H1 (cell line): Measurements from ENCODE around the gene TAAR1. TPM values are rescaled to one million over a fixed set of nuclear protein-coding genes. Genes with fewer than 3 reads are reported as not detected.

ENCODE experiments used
- CTCF ChIA-PET: fragments of 300-600 bp; sonication (Branson Sonifier 250); formaldehyde crosslinking; loops from one replicate; lab custom pipeline; 2021; ENCODE audit not compliant: partially characterized antibody; lab: Charles Lee
- POLR2A ChIA-PET: fragments of 300-600 bp; sonication (Branson Sonifier 250); formaldehyde crosslinking; loops from one replicate; lab custom pipeline; 2021; ENCODE audit warnings: inconsistent platforms; ENCODE audit not compliant: partially characterized antibody; lab: Charles Lee
- DNase-seq, 2 experiments: peaks; one replicate each; pipeline versions ENCODE4 v3.0.0 to v3.0.0-alpha.2; 2010 to 2022; ENCODE audit warnings: low spot score in 2 of 2, low read depth in 1 of 2, mixed read lengths in 1 of 2
- FAIRE-seq: peaks from 2 replicates; lab custom pipeline; 2011; peaks lifted over from hg19 to GRCh38; lab: Jason Lieb, UNC
- H2AFZ ChIP-seq: 2 replicates; pipeline ENCODE4 v1.8.1; 2012; ENCODE audit warnings: low read length, inconsistent platforms
- H2AK5ac ChIP-seq: 2 replicates; pipeline ENCODE4 v1.6.1; 2013; ENCODE audit warnings: low read depth, low read length
- H2BK120ac ChIP-seq: replicated peaks from 2 replicates; pipeline ENCODE3; 2013; ENCODE audit warnings: low read depth, low read length, inconsistent platforms
- H2BK12ac ChIP-seq: 2 replicates; pipeline ENCODE4 v1.6.1; 2013; ENCODE audit warnings: low read depth, low read length
- H2BK15ac ChIP-seq: 2 replicates; pipeline ENCODE4 v1.6.1; 2013; ENCODE audit warnings: low read length
- H2BK20ac ChIP-seq: 2 replicates; pipeline ENCODE4 v1.6.1; 2013; ENCODE audit warnings: low read length
- H2BK5ac ChIP-seq: 2 replicates; pipeline ENCODE4 v1.6.1; 2013; ENCODE audit warnings: low read depth, low read length
- H3K14ac ChIP-seq: 2 replicates; pipeline ENCODE4 v1.6.1; 2013; ENCODE audit warnings: inconsistent platforms; ENCODE audit not compliant: insufficient read length
- H3K18ac ChIP-seq: 2 replicates; pipeline ENCODE4 v1.6.1; 2013; ENCODE audit warnings: low read length; ENCODE audit errors: extremely low read depth
- H3K23ac ChIP-seq: 2 replicates; pipeline ENCODE4 v1.6.1; 2013; ENCODE audit warnings: inconsistent platforms; ENCODE audit not compliant: insufficient read length
- H3K23me2 ChIP-seq: 2 replicates; pipeline ENCODE4 v1.6.1; 2013; ENCODE audit warnings: low read depth, low read length
- H3K27ac ChIP-seq: 2 replicates; pipeline ENCODE4 v1.6.1; 2011; ENCODE audit warnings: low read depth, low read length, inconsistent platforms
- H3K27me3 ChIP-seq, 4 experiments: replicated peaks in 1 of 4; 1 replicate in 1 of 4; 2 replicates in 3 of 4; pipeline versions ENCODE4 v1.6.1 to v1.8.1; 2011 to 2013; ENCODE audit warnings: low read length in 3 of 4, mild to moderate bottlenecking in 3 of 4, inconsistent platforms in 2 of 4, mixed read lengths in 2 of 4, moderate library complexity in 1 of 4; ENCODE audit not compliant: control insufficient read depth in 3 of 4, insufficient read depth in 3 of 4; ENCODE audit errors: extremely low read depth in 1 of 4
- H3K36me3 ChIP-seq, 4 experiments: 2 replicates each; pipeline versions ENCODE4 v1.6.1 to v1.8.1; 2011 to 2013; ENCODE audit warnings: mild to moderate bottlenecking in 4 of 4, low read length in 3 of 4, moderate library complexity in 2 of 4, control low read depth in 1 of 4, inconsistent platforms in 1 of 4; ENCODE audit not compliant: insufficient read depth in 4 of 4, control insufficient read depth in 2 of 4
- H3K4ac ChIP-seq: replicated peaks from 2 replicates; pipeline ENCODE3; 2013; ENCODE audit warnings: low read length, low read depth, mixed read lengths, inconsistent platforms; ENCODE audit not compliant: insufficient read length
- H3K4me1 ChIP-seq, 4 experiments: replicated peaks in 1 of 4; 1 replicate in 1 of 4; 2 replicates in 3 of 4; pipeline versions ENCODE4 v1.6.1 to v1.8.1; 2011 to 2013; ENCODE audit warnings: low read length in 3 of 4, inconsistent platforms in 2 of 4, mixed read lengths in 1 of 4; ENCODE audit not compliant: insufficient read depth in 4 of 4, control insufficient read depth in 3 of 4
- H3K4me2 ChIP-seq, 2 experiments: 2 replicates each; pipeline versions ENCODE4 v1.6.1 to v1.8.1; 2011 to 2013; ENCODE audit warnings: low read depth in 2 of 2, low read length in 2 of 2, control low read depth in 1 of 2, inconsistent platforms in 1 of 2, mild to moderate bottlenecking in 1 of 2; ENCODE audit not compliant: insufficient read depth in 1 of 2
- H3K4me3 ChIP-seq, 4 experiments: fragments of 200-600, 300-600 bp in 1 of 4; sonication (generic), shearing (Covaris generic), sonication (Bioruptor Twin) in 1 of 4; 2 replicates each; pipeline versions ENCODE4 v1.5.1 to v1.8.1; 2011 to 2016; ENCODE audit warnings: low read length in 4 of 4, low read depth in 3 of 4, control low read depth in 2 of 4, inconsistent platforms in 2 of 4, mild to moderate bottlenecking in 2 of 4, mixed read lengths in 1 of 4, moderate library complexity in 1 of 4; ENCODE audit not compliant: insufficient read depth in 2 of 4; ENCODE audit errors: extremely low read depth in 1 of 4
- H3K56ac ChIP-seq: replicated peaks from 2 replicates; pipeline ENCODE3; 2013; ENCODE audit warnings: low read depth, mild to moderate bottlenecking, mixed read lengths, low read length, inconsistent platforms; ENCODE audit not compliant: insufficient read length
- H3K79me1 ChIP-seq: 2 replicates; pipeline ENCODE4 v1.6.1; 2013; ENCODE audit warnings: low read depth, low read length, control low read depth
- H3K79me2 ChIP-seq, 2 experiments: 2 replicates each; pipeline versions ENCODE4 v1.6.1 to v1.8.1; 2012 to 2013; ENCODE audit warnings: low read length in 2 of 2, mild to moderate bottlenecking in 2 of 2, inconsistent platforms in 1 of 2; ENCODE audit not compliant: insufficient read depth in 2 of 2, control insufficient read depth in 1 of 2
- H3K9ac ChIP-seq, 4 experiments: replicated peaks in 1 of 4; 1 replicate in 1 of 4; 2 replicates in 3 of 4; pipeline versions ENCODE4 v1.6.1 to v1.8.1; 2011 to 2013; ENCODE audit warnings: low read depth in 3 of 4, low read length in 3 of 4, control low read depth in 2 of 4, mild to moderate bottlenecking in 2 of 4, moderate library complexity in 2 of 4, inconsistent platforms in 1 of 4; ENCODE audit errors: extremely low read depth in 1 of 4
- H3K9me3 ChIP-seq, 2 experiments: 2 replicates each; pipeline versions ENCODE4 v1.6.1 to v1.8.1; 2012 to 2013; ENCODE audit warnings: mild to moderate bottlenecking in 2 of 2, moderate library complexity in 2 of 2, control low read depth in 1 of 2, inconsistent platforms in 1 of 2, low read depth in 1 of 2, low read length in 1 of 2, mixed read lengths in 1 of 2; ENCODE audit not compliant: insufficient read depth in 2 of 2
- H4K20me1 ChIP-seq, 2 experiments: replicated peaks in 1 of 2; 2 replicates each; pipeline versions ENCODE3 to v1.8.1; 2011 to 2013; ENCODE audit warnings: inconsistent platforms in 2 of 2, low read length in 2 of 2, mild to moderate bottlenecking in 1 of 2; ENCODE audit not compliant: insufficient read depth in 2 of 2, control insufficient read depth in 1 of 2
- H4K5ac ChIP-seq: 2 replicates; pipeline ENCODE4 v1.6.1; 2013; ENCODE audit warnings: low read length, low read depth, mixed read lengths, inconsistent platforms; ENCODE audit not compliant: insufficient read length
- H4K8ac ChIP-seq: 2 replicates; pipeline ENCODE4 v1.8.0; 2013; ENCODE audit warnings: mild to moderate bottlenecking, moderate library complexity, low read length, inconsistent platforms; ENCODE audit not compliant: insufficient read depth; ENCODE audit errors: extremely low read depth
- H4K91ac ChIP-seq: replicated peaks from 2 replicates; pipeline ENCODE3; 2013; ENCODE audit warnings: low read length, mixed read lengths, inconsistent platforms; ENCODE audit not compliant: insufficient read length
- HDAC6 ChIP-seq: IDR thresholded peaks from one replicate; pipeline ENCODE4 v1.7.1; 2012; ENCODE audit warnings: low read depth, mild to moderate bottlenecking, inconsistent platforms, low read length, moderate library complexity
- SIRT6 ChIP-seq: IDR thresholded peaks from one replicate; pipeline ENCODE4 v1.7.1; 2012; ENCODE audit warnings: low read length, inconsistent platforms
- ZNF274 ChIP-seq: IDR thresholded peaks from 2 replicates; pipeline ENCODE4 v1.7.0; 2012; ENCODE audit warnings: low read length, borderline replicate concordance; ENCODE audit errors: extremely low read depth
- WGBS, 2 experiments: shearing (Covaris generic) in 1 of 2; methylation state at CpG; one replicate each; pipeline versions ENCODE4 v1.1.6 to v1.1.7; 2013 to 2015; ENCODE audit warnings: low lambda C conversion rate in 2 of 2, mixed read lengths in 2 of 2, inconsistent platforms in 1 of 2, low coverage in 1 of 2, missing lambda C conversion rate in 1 of 2; ENCODE audit not compliant: insufficient replicate concordance in 2 of 2, insufficient coverage in 1 of 2, insufficient read length in 1 of 2; ENCODE audit errors: extremely low coverage in 1 of 2, missing lambda C conversion rate in 1 of 2; 5-methylcytosine and 5-hydroxymethylcytosine counted together
- polyA plus RNA-seq, 7 experiments: library from polyadenylated mRNA; depleted of rRNA in 3 of 7; stranded (reverse) in 5 of 7; unstranded in 2 of 7; fragments of >200 nt in 5 of 7; fragments of 200-250 nt in 2 of 7; gene quantifications; 1 replicate in 5 of 7; 2 replicates in 1 of 7; 4 replicates in 1 of 7; pipeline versions ENCODE4 v1.2.1 to v1.2.3, GENCODE V29; 2011 to 2013; ENCODE audit warnings: missing spikeins in 2 of 7, mixed read lengths in 2 of 7
- total RNA-seq: library from RNA; stranded (reverse); fragmentation: NEBNext Ultra II Directional; extraction: Animal tissue kit (Norgen Biotek cat#: 25700); gene quantifications from 2 replicates; pipeline ENCODE4 v1.2.1, GENCODE V29; 2021
- TF ChIP-seq, protein P1 (sequence below), 3 experiments: IDR thresholded peaks; 1 replicate in 2 of 3; 2 replicates in 1 of 3; pipeline versions ENCODE4 v1.5.1 to v1.6.1; 2011; ENCODE audit warnings: low read length in 3 of 3, mild to moderate bottlenecking in 3 of 3, inconsistent platforms in 2 of 3, low read depth in 1 of 3, moderate library complexity in 1 of 3; ENCODE audit not compliant: insufficient read depth in 1 of 3; ENCODE audit errors: control extremely low read depth in 1 of 3

Gene TAAR1
- total and polyA plus RNA-seq, 2 of the 8 experiments (the other 6 are each of a cell fraction or from before 2014, with no cell fraction given): not detected

DNA sequence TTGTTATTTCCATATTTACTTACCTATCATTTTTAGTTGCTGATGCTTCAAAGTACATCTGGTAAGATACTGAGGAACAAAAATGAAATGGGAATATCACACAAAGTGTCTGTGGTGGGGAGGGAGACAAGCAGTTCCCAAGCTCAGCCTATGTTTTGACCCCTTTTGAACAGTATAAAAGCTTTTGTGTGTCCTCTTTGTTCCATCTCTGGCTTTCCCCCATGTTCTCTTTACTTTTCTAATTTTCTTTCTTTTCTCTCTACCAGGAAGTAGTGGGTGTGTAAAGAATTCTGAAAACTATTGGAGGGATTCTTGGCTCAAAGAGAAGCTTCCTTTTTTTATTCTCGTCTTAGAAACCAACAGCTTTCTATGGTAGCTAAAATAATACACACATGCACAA is 42.3 kb downstream of the TAAR1 start:
- Histone ChIP-seq H3K27me3 (no peaks in the 10 kb centered on the region), H3K79me2 (no peaks in the 10 kb centered on the region)
- CTCF ChIA-PET: interaction anchor here (0.9 to 2.4 kb wide), 5 partner anchors 13 to 98 kb away, joined by 3 to 7 read pairs (median 3); no protein-coding TSS in a partner anchor

More for the DNA sequence above, 42.3 kb downstream of the TAAR1 start:
- no peaks in the 10 kb centered on the region for H3K79me1 ChIP-seq
- no peak overlapping the region for H3K23ac ChIP-seq
- H3K4me1 ChIP-seq: no peaks in the 10 kb centered on the region
- H2AK5ac ChIP-seq: no peak overlapping the region
- no peak for FAIRE-seq
- 90% methylated on average over 1 of the region's 1 CpG; no CpG with 5 or more reads in 1 of the 2 experiments for WGBS, 2 experiments
- no peak overlapping the region for H2BK15ac ChIP-seq
- no peak overlapping the region for H3K27ac ChIP-seq
- H3K56ac ChIP-seq: no peak overlapping the region
- no peaks in the 10 kb centered on the region for H4K20me1 ChIP-seq
- no peak overlapping the region for H3K4me2 ChIP-seq
- no peak for DNase-seq
- no peak overlapping the region for H3K9ac ChIP-seq
- no peak overlapping the region for H4K5ac ChIP-seq
- H2AFZ ChIP-seq: 0 out of 2 replicates have a peak overlapping the region, but pooled peaks have one; percentile 8
- H3K23me2 ChIP-seq: no peaks in the 10 kb centered on the region
- H3K9me3 ChIP-seq: no peaks in the 10 kb centered on the region
- no peak for TF ChIP-seq SIRT6
- TF ChIP-seq, protein P1, sequence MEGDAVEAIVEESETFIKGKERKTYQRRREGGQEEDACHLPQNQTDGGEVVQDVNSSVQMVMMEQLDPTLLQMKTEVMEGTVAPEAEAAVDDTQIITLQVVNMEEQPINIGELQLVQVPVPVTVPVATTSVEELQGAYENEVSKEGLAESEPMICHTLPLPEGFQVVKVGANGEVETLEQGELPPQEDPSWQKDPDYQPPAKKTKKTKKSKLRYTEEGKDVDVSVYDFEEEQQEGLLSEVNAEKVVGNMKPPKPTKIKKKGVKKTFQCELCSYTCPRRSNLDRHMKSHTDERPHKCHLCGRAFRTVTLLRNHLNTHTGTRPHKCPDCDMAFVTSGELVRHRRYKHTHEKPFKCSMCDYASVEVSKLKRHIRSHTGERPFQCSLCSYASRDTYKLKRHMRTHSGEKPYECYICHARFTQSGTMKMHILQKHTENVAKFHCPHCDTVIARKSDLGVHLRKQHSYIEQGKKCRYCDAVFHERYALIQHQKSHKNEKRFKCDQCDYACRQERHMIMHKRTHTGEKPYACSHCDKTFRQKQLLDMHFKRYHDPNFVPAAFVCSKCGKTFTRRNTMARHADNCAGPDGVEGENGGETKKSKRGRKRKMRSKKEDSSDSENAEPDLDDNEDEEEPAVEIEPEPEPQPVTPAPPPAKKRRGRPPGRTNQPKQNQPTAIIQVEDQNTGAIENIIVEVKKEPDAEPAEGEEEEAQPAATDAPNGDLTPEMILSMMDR (IDR thresholded peaks at IDR 0.05; ENCODE audit: control extremely low read depth in 1 of 3, insufficient read depth in 1 of 3, low read depth in 1 of 3, low read length in 3 of 3): no peak
- TF ChIP-seq HDAC6: no peak
- TF ChIP-seq ZNF274: no peak
- no peak overlapping the region for H2BK5ac ChIP-seq
- no peak overlapping the region for H4K91ac ChIP-seq
- no peak overlapping the region for H2BK12ac ChIP-seq
- H3K4ac ChIP-seq: no peak overlapping the region
- H3K18ac ChIP-seq: no peak overlapping the region
- H2BK120ac ChIP-seq: no peak overlapping the region
- H4K8ac ChIP-seq: no peak overlapping the region
- no peak overlapping the region for H3K14ac ChIP-seq
- no peaks in the 10 kb centered on the region for H3K36me3 ChIP-seq
- H2BK20ac ChIP-seq: no peak overlapping the region
- POLR2A ChIA-PET: no interaction called here
- H3K4me3 ChIP-seq: no peak overlapping the region
